Cerebellar nuclear complex (tissue), 1 donor: Measurements from ENCODE around the gene PPP1R36.
"Not testable (repeated sequence)": the region's sequence is repeated elsewhere in the genome, so short reads cannot be mapped to it uniquely, and the experiment has no call there.

Experiments
- DNase-seq, 2 experiments: peaks; one replicate each; lab custom pipeline; 2025; lab: John Stamatoyannopoulos, UW

Gene PPP1R36

GRCh38 chr14:64569138-64569631 lies 19.4 kb downstream of the PPP1R36 start:
- no peak for DNase-seq

DNA sequence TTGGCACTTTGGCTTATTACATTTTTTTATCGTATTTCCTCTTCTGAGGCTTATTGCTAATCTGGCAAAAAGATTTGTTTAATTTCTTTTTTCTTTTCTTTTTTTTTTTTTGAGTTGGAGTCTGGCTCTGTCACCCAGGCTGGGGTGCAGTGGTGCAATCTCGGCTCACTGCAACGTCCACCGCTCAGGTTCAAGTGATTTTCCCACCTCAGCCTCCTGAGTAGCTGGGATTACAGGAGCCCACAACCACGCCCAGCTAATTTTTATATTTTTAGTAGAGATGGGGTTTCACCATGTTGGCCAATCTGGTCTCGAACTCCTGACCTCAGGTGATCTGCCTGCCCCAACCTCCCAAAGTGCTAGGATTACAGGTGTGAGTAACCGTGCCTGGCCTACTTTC lies 19.9 kb downstream of the PPP1R36 start:
- not testable (repeated sequence) for DNase-seq

DNA sequence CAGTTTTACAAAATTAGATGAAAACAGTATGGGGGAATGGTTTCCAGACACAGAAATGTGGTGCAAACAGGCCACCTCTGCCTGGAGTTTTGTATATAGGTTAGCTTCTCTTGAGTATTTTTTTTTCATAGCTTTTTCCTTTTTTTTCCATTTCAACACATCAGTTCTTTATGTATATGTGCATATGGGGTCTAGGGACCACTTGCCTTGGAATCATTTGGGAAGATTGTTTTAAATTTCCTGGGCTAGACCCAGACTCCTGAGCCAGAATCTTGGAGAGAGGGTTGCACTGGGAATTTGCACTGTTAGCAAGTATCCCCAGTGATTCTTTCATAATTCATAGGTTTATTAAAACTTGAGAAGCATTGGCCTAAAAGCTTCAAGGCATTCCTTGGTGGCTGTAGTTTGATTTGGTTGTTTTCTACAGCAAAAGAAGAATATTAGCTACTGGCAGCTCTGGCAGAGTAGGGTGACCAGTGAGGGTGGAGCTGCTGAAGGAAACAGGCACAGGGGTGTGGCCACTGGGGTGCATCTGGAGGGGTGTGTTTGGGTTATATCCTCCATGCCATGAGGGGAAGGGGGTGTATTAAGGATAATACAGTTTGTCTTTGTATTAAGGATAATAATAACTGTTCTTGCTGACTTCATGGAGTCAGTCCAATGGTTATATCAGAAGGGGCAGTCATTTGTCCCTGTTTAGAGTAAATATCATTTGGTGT lies 22.8 kb downstream of the PPP1R36 start:
- no peak for DNase-seq

GRCh38 chr14:64573109-64573508 lies 23.3 kb downstream of the PPP1R36 start:
- DNase-seq = no peak

DNA sequence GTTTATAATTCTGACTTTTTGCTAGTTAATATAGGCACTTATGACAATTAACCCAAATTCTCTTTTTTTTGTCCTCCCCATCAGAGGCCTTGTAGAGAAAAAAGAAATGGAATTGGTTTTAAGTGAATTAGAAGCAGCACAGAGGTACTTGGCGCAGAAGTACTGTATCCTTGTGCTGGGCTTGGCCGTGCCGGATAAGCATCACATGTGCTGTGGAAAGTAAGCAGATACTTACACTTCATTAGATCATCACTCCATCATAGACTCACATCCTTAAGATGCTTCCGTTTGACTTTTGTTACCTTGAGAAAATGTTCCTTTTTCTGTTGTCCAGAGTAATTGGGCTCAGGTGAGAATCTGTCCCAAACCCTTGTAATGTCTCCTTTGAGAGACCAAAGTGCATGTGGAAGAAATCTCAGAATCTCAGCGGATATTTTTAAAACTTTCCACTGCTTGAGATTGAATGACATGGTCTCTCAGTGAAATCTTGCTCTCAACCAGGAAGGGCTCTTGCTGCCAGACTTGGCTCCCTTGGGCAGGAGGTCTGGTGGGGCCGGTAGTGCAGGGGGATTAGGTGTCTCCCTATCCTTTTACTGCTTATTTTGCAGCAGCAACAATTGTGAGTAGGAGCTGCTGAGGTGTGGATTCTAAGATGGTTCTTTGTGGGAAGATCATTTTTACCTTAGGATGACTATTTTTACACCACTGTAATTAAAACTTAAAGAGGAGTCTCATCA lies 24.8 kb downstream of the PPP1R36 start:
- DNase-seq = no peak

GRCh38 chr14:64577211-64577610 lies 27.4 kb downstream of the PPP1R36 start:
- DNase-seq = no peak

GRCh38 chr14:64580467-64580866 lies 30.7 kb downstream of the PPP1R36 start:
- DNase-seq = no peak

DNA sequence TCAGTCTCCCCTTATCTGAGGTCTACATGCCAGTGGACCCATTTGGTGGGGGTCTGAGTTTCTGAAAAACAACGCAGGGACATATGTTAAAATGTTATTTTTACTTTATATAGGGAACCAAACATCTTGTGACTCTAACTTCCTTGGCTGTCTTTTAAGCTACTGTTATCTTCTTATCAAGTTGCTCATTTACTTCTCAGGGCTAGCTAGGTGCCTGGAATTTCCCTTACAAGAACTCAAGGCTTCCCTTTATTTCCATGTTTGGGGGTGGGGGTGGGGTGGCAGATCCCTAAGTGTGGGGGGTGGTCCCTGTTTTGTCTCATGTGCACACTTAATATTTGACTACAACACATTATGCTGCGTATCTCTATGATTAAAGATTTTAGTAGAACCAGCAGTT lies 31.6 kb downstream of the PPP1R36 start:
- no peak for DNase-seq

- no peak for DNase-seq
Observed at GRCh38 chr14:64581817-64582216, 32.1 kb downstream of the PPP1R36 start.

DNA sequence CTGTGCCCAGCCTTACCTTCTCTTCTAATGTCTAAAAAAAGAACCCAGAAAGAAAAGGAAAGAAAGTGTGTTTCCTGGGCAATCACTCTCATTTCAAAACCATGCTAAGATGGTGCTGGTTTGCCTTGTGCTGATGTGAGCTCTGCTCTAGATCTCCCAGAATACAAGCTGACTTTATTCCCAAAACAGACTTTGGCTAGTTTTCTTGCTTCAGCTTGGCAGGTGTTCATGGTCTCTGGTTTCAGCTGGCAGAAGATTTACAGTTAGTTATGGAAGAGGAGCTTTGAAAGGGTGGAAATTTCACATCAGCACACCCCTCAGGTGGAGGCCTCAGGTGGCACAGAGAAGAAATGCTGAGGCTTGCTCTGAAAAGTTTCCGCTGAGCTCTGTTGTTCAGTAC lies 34.4 kb downstream of the PPP1R36 start:
- DNase-seq = no peak

DNA sequence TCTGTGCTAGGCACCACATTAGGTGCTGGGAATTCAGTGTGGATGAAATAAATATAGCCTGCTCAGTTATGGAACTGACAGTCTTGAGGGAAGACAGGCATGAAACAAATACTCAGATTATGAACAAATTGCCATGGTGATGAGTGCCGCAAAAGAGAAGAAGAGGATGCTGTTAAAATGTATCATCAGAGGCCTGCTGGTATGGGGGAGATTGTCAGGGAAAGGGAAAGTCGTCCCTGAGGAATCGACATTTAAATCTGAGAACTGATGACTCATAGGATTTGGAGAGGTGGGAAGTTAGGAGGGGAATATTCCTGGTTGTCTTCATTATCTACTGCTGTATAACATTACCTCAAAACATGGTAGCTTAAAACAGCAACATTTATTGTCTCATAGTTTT lies 42.0 kb downstream of the PPP1R36 start:
- no peak for DNase-seq

DNA sequence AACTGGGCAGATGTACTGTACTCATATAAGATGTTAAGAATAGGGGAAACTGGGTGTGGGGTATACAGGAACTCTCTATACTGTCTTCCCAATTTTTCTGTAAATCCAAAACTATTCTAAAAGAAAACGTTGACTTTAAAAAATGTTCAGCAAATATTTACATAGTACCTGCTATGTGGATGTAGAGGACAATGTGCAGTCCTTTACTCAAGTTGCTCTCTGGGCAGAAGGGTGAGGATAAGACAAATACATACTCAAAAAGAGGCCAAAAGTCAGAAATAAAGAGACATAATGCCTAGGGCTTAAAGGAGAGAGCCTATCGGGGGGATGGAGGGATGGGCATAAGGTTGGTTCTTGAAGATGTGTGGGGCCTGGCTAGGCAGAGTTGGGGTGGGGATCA lies 44.7 kb downstream of the PPP1R36 start:
- no peak for DNase-seq

DNA sequence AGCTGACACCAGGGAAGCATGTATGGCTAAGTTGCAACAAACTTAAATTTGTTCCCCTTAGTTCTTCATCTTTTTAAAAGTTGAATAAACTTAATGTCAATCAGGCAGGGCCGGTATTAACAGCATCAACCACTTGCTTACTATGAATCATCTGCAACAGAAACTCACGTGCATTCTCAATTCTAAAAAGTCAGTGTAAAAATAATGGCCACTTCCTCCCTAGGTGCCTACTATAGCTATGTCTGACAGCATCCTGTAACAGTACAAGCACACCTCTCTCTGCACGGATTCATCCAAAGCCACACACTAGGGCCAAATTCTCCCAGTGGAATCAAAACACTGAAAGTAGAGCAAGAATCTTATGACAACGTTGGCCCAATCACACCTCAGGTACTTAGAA lies 48.6 kb downstream of the PPP1R36 start:
- DNase-seq = no peak

DNA sequence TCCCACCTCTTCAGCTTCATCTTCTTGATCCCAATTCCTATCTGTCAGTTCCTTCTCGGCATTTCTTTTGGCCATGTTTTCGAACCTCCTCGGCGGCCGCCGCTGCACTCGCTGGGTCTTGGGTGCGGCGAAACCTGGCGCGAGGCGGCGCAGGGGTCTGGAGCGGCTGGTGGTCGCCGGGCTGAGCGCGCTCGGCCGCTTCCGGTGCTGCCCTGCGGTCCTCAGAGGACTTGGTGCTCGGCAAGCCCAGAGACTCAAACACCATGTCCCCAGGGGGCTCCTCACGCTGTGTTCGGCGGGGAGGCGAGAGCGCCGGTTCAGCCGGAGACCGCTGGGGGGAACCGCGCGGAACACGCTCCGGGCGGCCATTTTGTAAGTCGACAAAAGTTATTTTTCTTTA lies 51.8 kb downstream of the PPP1R36 start:
- DNase-seq = no peak

- no peak for DNase-seq
Observed at GRCh38 chr14:64602826-64603225, 53.1 kb downstream of the PPP1R36 start.

DNA sequence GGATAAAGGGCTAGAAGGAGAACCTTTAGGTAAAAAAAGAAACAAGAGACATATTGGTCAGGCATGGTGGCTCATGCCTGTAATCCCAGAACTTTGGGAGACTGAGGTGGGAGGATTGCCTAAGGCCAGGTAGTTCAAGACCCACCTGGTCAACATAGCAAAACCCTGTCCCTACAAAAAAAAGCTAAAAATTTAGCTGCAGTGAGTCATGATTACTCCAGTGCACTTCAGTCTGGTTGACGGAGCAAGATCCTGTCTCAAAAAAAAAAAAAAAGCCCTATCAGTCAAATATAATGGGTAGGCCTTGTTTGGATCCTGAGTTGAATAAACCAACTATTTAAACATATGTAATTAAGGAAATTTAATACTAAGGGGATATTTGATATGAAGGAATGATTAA lies 54.2 kb downstream of the PPP1R36 start:
- DNase-seq = no peak

DNA sequence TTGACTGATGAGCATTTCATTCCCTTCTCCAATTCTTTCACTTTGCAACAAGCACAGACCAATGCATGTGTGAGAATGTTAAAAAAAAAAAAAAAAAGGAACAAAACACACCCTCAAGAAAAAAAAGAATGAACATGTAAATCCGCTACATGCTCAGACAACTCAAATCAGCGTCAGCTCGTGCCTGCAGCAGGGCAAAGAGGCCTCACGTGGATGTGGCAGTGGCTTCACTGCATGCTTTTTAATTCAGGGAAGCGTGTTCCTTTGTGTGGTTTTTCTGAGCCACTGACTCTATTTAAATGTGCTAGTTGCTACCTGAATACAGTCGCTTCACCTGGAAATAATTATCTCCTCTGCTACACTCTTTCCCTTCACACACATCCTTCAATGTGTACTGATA lies 55.1 kb downstream of the PPP1R36 start:
- no peak for DNase-seq

- DNase-seq = no peak
Observed at GRCh38 chr14:64605926-64606685, 56.3 kb downstream of the PPP1R36 start.

GRCh38 chr14:64610049-64610746 lies 60.4 kb downstream of the PPP1R36 start:
- DNase-seq = no peak

- no peak for DNase-seq
Observed at GRCh38 chr14:64611358-64612020, 61.7 kb downstream of the PPP1R36 start.

DNA sequence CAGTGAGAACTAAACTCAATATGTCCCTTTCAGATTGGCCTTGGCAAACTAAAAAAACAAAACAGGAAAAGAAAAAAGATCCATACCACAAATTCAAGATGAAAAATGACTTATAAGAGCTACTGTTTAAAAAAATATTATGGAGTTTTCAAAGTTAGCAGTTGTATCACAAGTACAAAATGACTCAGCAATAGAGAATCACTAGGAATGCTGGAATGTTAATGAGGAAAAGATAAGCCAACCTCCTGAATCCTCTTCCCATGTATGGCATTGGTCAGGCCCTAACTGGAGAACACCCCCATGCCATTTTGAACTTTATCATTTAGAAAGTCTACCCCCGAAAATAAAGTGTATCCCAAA lies 62.2 kb downstream of the PPP1R36 start:
- DNase-seq = no peak
